ENCODE measurements around the gene PRDX5.

The PRDX5 gene

DNA sequence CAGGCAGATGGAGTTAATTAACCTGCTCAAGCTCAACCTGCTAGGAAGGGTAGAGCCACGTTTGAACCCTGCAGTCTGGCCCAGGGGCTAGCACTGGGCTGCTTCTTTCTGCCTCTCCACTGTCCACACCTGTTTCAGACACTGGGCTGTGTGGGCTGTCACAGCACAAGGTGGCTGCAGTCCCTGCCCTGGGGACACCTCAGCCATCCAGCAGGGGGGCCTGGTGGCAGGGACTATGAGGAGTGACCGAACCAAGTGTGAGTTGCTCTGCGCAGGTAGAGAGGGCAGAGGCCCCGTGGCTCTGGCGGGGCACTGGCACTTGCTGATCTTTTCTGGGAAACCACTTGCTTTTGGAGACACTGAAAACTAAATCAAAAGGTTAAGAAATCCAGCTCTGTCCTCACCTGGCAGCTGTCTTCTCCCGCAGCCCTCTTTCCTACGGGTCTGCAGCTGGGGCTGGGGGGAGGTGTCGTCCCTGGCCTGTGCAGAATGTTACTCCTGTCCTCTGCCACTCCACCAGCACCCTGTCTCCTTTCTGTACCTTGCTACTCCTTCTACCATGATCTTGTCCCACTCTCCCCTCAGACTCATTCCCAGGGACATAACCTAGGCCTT, 39.2 kb upstream of the PRDX5 start:
- H3K4me3 ChIP-seq, result no peak overlapping the region
- H3K27ac ChIP-seq, result no peak overlapping the region
- TF ChIP-seq, protein P1, sequence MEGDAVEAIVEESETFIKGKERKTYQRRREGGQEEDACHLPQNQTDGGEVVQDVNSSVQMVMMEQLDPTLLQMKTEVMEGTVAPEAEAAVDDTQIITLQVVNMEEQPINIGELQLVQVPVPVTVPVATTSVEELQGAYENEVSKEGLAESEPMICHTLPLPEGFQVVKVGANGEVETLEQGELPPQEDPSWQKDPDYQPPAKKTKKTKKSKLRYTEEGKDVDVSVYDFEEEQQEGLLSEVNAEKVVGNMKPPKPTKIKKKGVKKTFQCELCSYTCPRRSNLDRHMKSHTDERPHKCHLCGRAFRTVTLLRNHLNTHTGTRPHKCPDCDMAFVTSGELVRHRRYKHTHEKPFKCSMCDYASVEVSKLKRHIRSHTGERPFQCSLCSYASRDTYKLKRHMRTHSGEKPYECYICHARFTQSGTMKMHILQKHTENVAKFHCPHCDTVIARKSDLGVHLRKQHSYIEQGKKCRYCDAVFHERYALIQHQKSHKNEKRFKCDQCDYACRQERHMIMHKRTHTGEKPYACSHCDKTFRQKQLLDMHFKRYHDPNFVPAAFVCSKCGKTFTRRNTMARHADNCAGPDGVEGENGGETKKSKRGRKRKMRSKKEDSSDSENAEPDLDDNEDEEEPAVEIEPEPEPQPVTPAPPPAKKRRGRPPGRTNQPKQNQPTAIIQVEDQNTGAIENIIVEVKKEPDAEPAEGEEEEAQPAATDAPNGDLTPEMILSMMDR (IDR thresholded peaks at IDR 0.05), result no peak
- DNase-seq (ENCODE audit: low spot score), result no peak

DNA sequence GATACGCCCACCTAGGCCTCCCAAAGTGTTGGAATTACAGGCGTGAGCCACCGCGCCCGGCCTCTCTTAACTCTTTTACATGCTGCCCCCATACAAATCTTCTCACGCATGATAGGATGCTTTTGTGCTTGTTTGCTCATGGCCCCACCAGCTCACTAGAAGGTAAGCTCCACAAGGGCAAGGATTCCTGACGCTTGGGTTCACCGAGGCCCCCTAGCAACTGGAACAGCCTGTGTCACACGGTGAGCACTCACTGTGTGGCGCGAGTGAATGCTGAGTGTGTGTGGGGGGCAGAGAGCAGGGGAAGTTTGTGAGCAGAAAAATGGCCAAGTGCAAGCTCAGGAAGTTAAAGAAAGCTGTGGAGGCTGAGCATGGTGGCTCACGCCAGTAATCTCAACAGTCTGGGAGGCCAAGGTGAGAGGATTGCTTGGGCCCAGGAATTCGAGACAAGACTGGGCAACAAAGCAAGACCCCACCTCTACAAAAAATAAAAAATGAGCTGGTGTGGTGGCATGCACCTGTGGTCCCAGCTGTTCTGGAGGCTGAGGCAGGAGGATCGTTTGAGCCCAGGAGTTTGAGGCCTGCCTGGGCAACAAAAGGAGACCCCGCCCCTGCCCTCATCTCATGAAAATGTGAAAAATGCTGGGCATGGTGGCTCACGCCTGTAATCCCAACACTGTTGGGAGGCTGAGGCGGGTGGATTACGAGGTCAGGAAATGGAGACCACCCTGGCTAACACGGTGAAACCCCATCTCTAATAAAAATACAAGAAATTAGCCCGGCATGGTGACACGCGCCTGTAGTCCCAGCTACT, 35.8 kb upstream of the PRDX5 start:
- no peak overlapping the region for H3K4me3 ChIP-seq

DNA sequence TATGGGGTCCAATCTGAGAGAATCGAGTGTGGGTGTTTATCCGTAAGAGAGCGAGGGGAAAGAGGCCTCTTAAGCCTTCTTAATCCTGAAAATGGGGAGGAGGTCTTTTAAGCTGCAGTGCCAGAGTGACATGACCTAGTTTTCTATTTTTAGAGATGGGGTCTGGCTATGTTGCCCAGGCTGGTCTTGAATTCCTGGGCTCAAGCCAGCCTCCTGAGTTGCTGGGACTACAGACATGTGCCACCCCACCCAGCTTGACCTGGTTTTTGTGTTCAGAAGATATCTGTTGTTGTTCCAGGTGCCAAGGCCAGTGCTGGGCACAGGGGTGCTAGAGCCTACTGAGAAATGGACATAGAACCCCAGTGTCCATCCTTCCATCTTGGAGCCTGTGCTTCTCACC, 34.8 kb upstream of the PRDX5 start:
- no peak for DNase-seq (ENCODE audit: low spot score)
- Histone ChIP-seq H3K4me3 (no peak overlapping the region), H3K27ac (no peak overlapping the region)
- TF ChIP-seq, protein P1 (IDR thresholded peaks at IDR 0.05), result no peak

More for the DNA sequence above, 35.8 kb upstream of the PRDX5 start:
- TF ChIP-seq, protein P1 (IDR thresholded peaks at IDR 0.05), result no peak
- no peak for DNase-seq (ENCODE audit: low spot score)
- H3K27ac ChIP-seq, result no peak overlapping the region

DNA sequence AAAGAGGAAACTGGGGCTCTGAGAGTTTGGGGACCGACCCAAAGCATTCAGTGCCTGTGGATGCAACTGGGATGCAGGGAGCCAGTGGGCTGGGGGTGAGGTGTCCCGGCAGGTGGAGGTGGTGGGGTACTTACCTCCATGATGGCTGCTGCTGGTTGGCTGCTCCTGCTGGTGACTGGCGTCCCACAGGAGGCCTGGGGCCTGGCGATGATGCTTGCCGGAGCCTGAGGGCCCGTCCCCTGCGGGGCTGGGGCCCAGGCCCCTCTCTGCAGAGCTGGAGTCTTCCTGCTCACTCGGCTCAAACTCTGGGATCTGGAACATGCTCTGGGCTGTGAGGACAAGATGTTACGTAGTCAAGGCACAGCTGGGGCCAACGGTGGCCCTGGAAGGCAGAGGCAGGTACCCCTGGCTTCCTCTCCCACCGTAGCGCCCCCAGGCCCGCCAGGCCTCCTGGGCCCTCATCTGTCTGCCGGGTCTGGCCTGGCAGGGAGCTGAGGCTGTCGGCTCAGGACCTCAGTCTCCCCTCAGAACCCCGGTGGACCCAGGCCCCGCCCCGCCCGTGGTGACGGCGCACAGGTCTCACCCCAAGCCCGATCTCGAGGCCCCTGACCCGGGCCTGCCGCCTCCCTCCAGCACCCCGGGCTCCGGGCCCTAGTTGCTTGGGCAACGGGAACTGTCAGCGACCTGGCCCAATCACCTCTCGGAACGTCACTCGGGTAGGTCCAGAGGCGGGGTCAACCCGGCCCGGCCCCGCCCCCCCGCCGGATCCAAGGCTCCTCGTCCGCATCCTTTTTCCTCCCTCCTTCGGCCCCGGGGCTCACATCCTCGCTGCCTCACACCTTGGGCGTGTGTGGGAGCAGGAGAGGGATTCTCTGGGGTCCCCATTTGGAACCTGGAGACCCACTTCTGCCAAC, 33.6 kb upstream of the PRDX5 start, which contains the start of gene BAD:
TSS of gene BAD (minus strand) at position 618 of the 914 bp plus-strand sequence. CDS start at position 321, 297 bp downstream.
- peak within 1 kb of the TSS; percentile 84 for H3K4me3 ChIP-seq
- TF ChIP-seq, protein P1 (IDR thresholded peaks at IDR 0.05), result no peak
- peak within 1 kb of the TSS; percentile 89 to 97 for H3K27ac ChIP-seq
- DNase-seq (ENCODE audit: low spot score), result peak; percentile 95

DNA sequence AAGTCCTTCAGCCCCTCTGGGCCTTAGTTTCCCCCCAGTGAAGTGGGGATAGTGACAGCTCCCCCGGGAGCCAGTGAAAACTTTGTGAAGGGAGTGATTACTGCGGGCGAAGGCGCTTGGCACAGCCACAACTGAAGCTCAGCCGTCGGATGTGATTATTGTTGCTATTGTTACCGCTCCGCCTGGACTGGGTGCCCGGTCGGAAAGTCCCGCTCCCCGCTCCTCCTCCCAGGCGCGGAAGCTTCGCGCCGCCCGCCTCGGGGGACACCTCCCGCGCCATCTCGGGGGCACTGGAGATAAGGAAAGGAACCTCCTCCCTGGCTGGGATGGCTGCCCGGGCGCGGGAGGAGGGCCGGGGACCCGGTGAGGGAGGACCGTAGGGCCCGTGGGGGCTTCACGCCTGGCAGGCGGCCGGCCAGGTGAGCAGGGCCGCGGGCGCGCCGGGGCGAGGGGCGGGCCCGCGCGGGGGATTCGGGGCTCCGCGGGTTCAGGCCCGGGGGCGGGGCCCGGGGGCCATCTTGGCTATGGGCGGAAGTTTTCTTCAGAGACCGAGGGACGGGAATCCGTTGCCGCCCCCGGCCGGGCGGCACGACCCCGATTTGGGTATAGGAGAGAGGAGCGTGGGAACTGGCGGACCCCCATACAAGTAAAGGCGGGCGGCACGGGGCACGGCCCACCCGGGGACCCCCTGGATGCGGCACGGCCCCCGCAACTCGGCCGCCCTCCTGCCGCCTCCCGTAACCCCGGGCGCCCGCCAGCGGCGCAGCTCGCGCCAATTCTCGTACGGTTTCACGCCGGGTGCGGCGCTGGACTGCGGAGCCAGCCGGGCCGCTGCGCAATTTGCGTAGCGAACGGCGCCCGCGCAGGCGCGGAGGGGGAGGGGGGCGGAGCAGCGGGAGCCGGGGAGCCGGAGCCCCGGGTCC, 32.7 kb upstream of the PRDX5 start, which contains the start of gene GPR137:
TSS of gene GPR137 (plus strand) at position 887 of the 923 bp plus-strand sequence. CDS start 677 bp downstream, outside the sequence.
- TF ChIP-seq, protein P1 (IDR thresholded peaks at IDR 0.05), result no peak
- Histone ChIP-seq H3K4me3 (peak within 1 kb of the TSS; percentile 84), H3K27ac (peak within 1 kb of the TSS; percentile 89 to 97)
- peak; percentile 91 for DNase-seq (ENCODE audit: low spot score)

Measured in coronary artery (tissue), 2 donors.